ENCODE results near the gene SLIT3. TPM values are rescaled to one million over a fixed set of nuclear protein-coding genes. Genes with fewer than 3 reads are reported as not detected.
A peak's percentile ranks its signal among the peaks of the same experiment; 100 is the strongest.

The SLIT3 gene
- total and polyA plus RNA-seq, 4 donors, result 18.1 to 22.5 (median 19.5) TPM

- H3K4me3 ChIP-seq (ENCODE audit: low read depth, low read length), result no peak overlapping the region
- no peak overlapping the region for H3K27ac ChIP-seq (ENCODE audit: low read depth, low read length)
- H3K9me3 ChIP-seq (ENCODE audit: control insufficient read depth, insufficient read depth, low read length), result no peaks in the 10 kb centered on the region
- H3K4me1 ChIP-seq (ENCODE audit: control insufficient read depth, insufficient read depth, low read length), result no peaks in the 10 kb centered on the region
- DNase-seq (ENCODE audit: low read depth in 4 of 6, low spot score in 6 of 6), result no peak
- WGBS (ENCODE audit: insufficient coverage), result 78% methylated on average over 3 of the region's 6 CpGs
- peaks cover 5% of the 10 kb centered on the region for H3K27me3 ChIP-seq (ENCODE audit: control insufficient read depth, insufficient read depth, low read length)
- H3K36me3 ChIP-seq (ENCODE audit: control insufficient read depth, insufficient read depth, low read length), result no peaks in the 10 kb centered on the region
Measured at GRCh38 chr5:168890816-168891812, 409.8 kb downstream of the SLIT3 start.

GRCh38 chr5:168889039-168889438, 411.9 kb downstream of the SLIT3 start:
- Histone ChIP-seq H3K4me3 (ENCODE audit: low read depth, low read length) (no peak overlapping the region), H3K27ac (ENCODE audit: low read depth, low read length) (no peak overlapping the region), H3K4me1 (ENCODE audit: control insufficient read depth, insufficient read depth, low read length) (peaks cover 14% of the 10 kb centered on the region), H3K9me3 (ENCODE audit: control insufficient read depth, insufficient read depth, low read length) (no peaks in the 10 kb centered on the region), H3K36me3 (ENCODE audit: control insufficient read depth, insufficient read depth, low read length) (no peaks in the 10 kb centered on the region), H3K27me3 (ENCODE audit: control insufficient read depth, insufficient read depth, low read length) (peaks cover 5% of the 10 kb centered on the region)
- no CpG with 5 or more reads among the region's 1 CpG for WGBS (ENCODE audit: insufficient coverage)
- no peak for DNase-seq (ENCODE audit: low read depth in 4 of 6, low spot score in 6 of 6)

- WGBS (ENCODE audit: insufficient coverage), result 48% methylated on average over 2 of the region's 3 CpGs
- no peak overlapping the region for H3K27ac ChIP-seq (ENCODE audit: low read depth, low read length)
- no peak for DNase-seq (ENCODE audit: low read depth in 4 of 6, low spot score in 6 of 6)
- peaks cover 24% of the 10 kb centered on the region for H3K4me1 ChIP-seq (ENCODE audit: control insufficient read depth, insufficient read depth, low read length)
- H3K4me3 ChIP-seq (ENCODE audit: low read depth, low read length), result no peak overlapping the region
- H3K9me3 ChIP-seq (ENCODE audit: control insufficient read depth, insufficient read depth, low read length), result no peaks in the 10 kb centered on the region
- H3K27me3 ChIP-seq (ENCODE audit: control insufficient read depth, insufficient read depth, low read length), result peaks cover 3% of the 10 kb centered on the region
- H3K36me3 ChIP-seq (ENCODE audit: control insufficient read depth, insufficient read depth, low read length), result no peaks in the 10 kb centered on the region
Measured at GRCh38 chr5:168887931-168888330, 413.0 kb downstream of the SLIT3 start.

GRCh38 chr5:168886157-168886556, 414.8 kb downstream of the SLIT3 start:
- peaks cover 3% of the 10 kb centered on the region for H3K27me3 ChIP-seq (ENCODE audit: control insufficient read depth, insufficient read depth, low read length)
- 90% methylated on average over 2 of the region's 9 CpGs for WGBS (ENCODE audit: insufficient coverage)
- H3K9me3 ChIP-seq (ENCODE audit: control insufficient read depth, insufficient read depth, low read length), result no peaks in the 10 kb centered on the region
- no peak overlapping the region for H3K4me3 ChIP-seq (ENCODE audit: low read depth, low read length)
- H3K4me1 ChIP-seq (ENCODE audit: control insufficient read depth, insufficient read depth, low read length), result peaks cover 31% of the 10 kb centered on the region
- H3K27ac ChIP-seq (ENCODE audit: low read depth, low read length), result no peak overlapping the region
- H3K36me3 ChIP-seq (ENCODE audit: control insufficient read depth, insufficient read depth, low read length), result no peaks in the 10 kb centered on the region
- peak in 1 of 6 donors; percentile 38 for DNase-seq (ENCODE audit: low read depth in 4 of 6, low spot score in 6 of 6)

- Histone ChIP-seq H3K9me3 (ENCODE audit: control insufficient read depth, insufficient read depth, low read length) (no peaks in the 10 kb centered on the region), H3K27ac (ENCODE audit: low read depth, low read length) (peak overlapping the region; percentile 3), H3K27me3 (ENCODE audit: control insufficient read depth, insufficient read depth, low read length) (peaks cover 3% of the 10 kb centered on the region), H3K4me1 (ENCODE audit: control insufficient read depth, insufficient read depth, low read length) (peaks cover 31% of the 10 kb centered on the region), H3K36me3 (ENCODE audit: control insufficient read depth, insufficient read depth, low read length) (no peaks in the 10 kb centered on the region), H3K4me3 (ENCODE audit: low read depth, low read length) (no peak overlapping the region)
- WGBS (ENCODE audit: insufficient coverage), result 44% methylated on average over 11 of the region's 14 CpGs
- peak in 2 of 6 donors; percentile 58 to 62 for DNase-seq (ENCODE audit: low read depth in 4 of 6, low spot score in 6 of 6)
Measured at GRCh38 chr5:168885324-168886120, 415.4 kb downstream of the SLIT3 start.

- peaks cover 3% of the 10 kb centered on the region for H3K27me3 ChIP-seq (ENCODE audit: control insufficient read depth, insufficient read depth, low read length)
- H3K4me3 ChIP-seq (ENCODE audit: low read depth, low read length), result no peak overlapping the region
- 82% methylated on average over 2 of the region's 8 CpGs for WGBS (ENCODE audit: insufficient coverage)
- H3K4me1 ChIP-seq (ENCODE audit: control insufficient read depth, insufficient read depth, low read length), result peaks cover 31% of the 10 kb centered on the region
- H3K36me3 ChIP-seq (ENCODE audit: control insufficient read depth, insufficient read depth, low read length), result no peaks in the 10 kb centered on the region
- peak in 1 of 6 donors; percentile 41 for DNase-seq (ENCODE audit: low read depth in 4 of 6, low spot score in 6 of 6)
- H3K27ac ChIP-seq (ENCODE audit: low read depth, low read length), result no peak overlapping the region
- H3K9me3 ChIP-seq (ENCODE audit: control insufficient read depth, insufficient read depth, low read length), result no peaks in the 10 kb centered on the region
Measured at GRCh38 chr5:168883991-168884390, 416.9 kb downstream of the SLIT3 start.

- peaks cover 31% of the 10 kb centered on the region for H3K4me1 ChIP-seq (ENCODE audit: control insufficient read depth, insufficient read depth, low read length)
- H3K36me3 ChIP-seq (ENCODE audit: control insufficient read depth, insufficient read depth, low read length), result no peaks in the 10 kb centered on the region
- H3K27ac ChIP-seq (ENCODE audit: low read depth, low read length), result no peak overlapping the region
- WGBS (ENCODE audit: insufficient coverage), result 49% methylated on average over 7 of the region's 16 CpGs
- peak in 2 of 6 donors; percentile 38 to 59 for DNase-seq (ENCODE audit: low read depth in 4 of 6, low spot score in 6 of 6)
- peaks cover 3% of the 10 kb centered on the region for H3K27me3 ChIP-seq (ENCODE audit: control insufficient read depth, insufficient read depth, low read length)
- no peaks in the 10 kb centered on the region for H3K9me3 ChIP-seq (ENCODE audit: control insufficient read depth, insufficient read depth, low read length)
- H3K4me3 ChIP-seq (ENCODE audit: low read depth, low read length), result no peak overlapping the region
Measured at GRCh38 chr5:168883281-168883741, 417.6 kb downstream of the SLIT3 start.

- no peaks in the 10 kb centered on the region for H3K27me3 ChIP-seq (ENCODE audit: control insufficient read depth, insufficient read depth, low read length)
- peaks cover 34% of the 10 kb centered on the region for H3K4me1 ChIP-seq (ENCODE audit: control insufficient read depth, insufficient read depth, low read length)
- H3K4me3 ChIP-seq (ENCODE audit: low read depth, low read length), result no peak overlapping the region
- 78% methylated on average over 5 of the region's 12 CpGs for WGBS (ENCODE audit: insufficient coverage)
- no peak for DNase-seq (ENCODE audit: low read depth in 4 of 6, low spot score in 6 of 6)
- H3K27ac ChIP-seq (ENCODE audit: low read depth, low read length), result no peak overlapping the region
- H3K9me3 ChIP-seq (ENCODE audit: control insufficient read depth, insufficient read depth, low read length), result no peaks in the 10 kb centered on the region
- H3K36me3 ChIP-seq (ENCODE audit: control insufficient read depth, insufficient read depth, low read length), result no peaks in the 10 kb centered on the region
Measured at GRCh38 chr5:168882283-168882682, 418.7 kb downstream of the SLIT3 start.

GRCh38 chr5:168881427-168882149, 419.4 kb downstream of the SLIT3 start:
- no peaks in the 10 kb centered on the region for H3K27me3 ChIP-seq (ENCODE audit: control insufficient read depth, insufficient read depth, low read length)
- no peak overlapping the region for H3K4me3 ChIP-seq (ENCODE audit: low read depth, low read length)
- H3K27ac ChIP-seq (ENCODE audit: low read depth, low read length), result no peak overlapping the region
- H3K36me3 ChIP-seq (ENCODE audit: control insufficient read depth, insufficient read depth, low read length), result no peaks in the 10 kb centered on the region
- no peaks in the 10 kb centered on the region for H3K9me3 ChIP-seq (ENCODE audit: control insufficient read depth, insufficient read depth, low read length)
- DNase-seq (ENCODE audit: low read depth in 4 of 6, low spot score in 6 of 6), result peak in 1 of 6 donors; percentile 73
- peaks cover 35% of the 10 kb centered on the region for H3K4me1 ChIP-seq (ENCODE audit: control insufficient read depth, insufficient read depth, low read length)
- 40% methylated on average over 7 of the region's 11 CpGs for WGBS (ENCODE audit: insufficient coverage)
